Kidney capillary endothelial cell (primary cell): ENCODE results near the gene HES1.

ENCODE experiments used
- DNase-seq: peaks from one replicate; pipeline ENCODE4 v3.0.0-alpha.2; 2018; ENCODE audit warnings: low spot score

The HES1 gene

DNA sequence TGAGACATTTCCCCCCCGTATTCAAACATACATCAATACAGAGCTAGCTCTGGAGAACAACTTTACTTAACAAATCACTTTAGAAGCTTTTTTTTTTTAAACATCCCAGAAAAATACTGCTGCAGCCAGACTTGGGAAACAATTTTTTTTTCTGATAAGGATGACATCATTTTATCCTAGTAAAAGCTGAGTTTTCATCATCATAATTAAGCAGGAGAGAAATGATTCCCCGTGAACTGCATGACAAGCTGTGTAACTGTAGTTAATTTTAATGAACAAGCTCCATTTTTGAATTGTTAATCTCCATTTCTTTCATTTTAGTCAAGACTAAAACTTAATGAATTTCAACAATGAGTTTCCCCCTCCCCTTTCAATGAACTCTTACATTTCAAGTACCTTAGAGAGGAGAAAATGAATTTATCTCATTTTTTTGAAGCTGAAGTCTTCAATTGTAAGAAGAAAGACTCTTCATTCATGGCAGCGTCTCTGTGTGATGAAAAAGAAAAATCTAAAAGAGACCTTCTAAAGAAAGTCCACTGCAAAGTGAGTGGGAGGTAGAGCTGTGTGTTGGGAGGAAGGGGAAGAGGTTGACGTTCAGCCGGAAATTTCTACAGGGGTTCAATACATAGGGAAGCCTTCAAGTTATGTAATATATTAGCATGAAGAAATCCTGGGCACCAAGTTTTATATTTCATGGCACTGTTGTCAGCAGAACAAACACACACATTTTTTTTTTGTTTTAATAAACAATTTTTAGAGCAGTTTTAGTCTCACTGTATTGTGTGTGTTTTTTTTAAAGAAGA lies 31.7 kb downstream of the HES1 start:
- no peak for DNase-seq

DNA sequence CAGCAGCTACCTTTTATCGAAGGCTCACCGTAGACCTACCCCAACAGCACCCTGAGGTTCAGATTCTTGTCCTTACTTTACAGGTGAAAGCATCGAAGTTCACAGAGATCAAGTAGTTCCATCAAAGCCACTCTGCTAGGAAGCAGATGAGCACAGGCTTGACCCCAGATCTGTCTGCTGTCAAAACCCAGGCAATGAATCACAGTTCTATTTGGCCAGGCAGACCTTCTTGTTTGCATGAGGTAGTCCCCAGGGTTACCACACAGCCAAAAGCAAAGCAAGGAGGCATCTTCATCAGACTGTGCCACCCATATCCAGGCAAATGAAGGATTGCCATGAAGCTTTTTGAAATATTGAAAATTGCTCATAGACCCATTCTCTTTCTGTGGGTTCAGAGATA lies 33.0 kb downstream of the HES1 start:
- DNase-seq, result no peak

DNA sequence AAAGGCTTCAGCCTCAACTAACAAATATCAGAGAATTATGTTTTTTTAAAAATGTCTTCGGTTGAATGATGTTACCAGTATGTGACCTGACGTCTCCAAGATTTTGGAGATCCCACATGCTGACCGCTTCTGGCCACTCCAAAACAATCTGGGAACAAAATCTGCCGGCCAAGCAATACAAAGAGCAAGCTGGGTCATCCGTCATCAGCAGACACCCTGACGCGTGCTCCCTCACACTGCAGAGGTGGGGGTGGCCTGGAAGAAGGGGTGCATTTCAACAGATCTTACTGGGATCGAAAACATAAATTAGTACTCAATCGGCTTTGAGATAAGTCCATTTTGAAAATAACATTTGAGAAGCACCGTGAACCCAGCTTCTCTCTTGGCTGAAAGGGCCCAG lies 33.6 kb downstream of the HES1 start:
- DNase-seq, result no peak

DNA sequence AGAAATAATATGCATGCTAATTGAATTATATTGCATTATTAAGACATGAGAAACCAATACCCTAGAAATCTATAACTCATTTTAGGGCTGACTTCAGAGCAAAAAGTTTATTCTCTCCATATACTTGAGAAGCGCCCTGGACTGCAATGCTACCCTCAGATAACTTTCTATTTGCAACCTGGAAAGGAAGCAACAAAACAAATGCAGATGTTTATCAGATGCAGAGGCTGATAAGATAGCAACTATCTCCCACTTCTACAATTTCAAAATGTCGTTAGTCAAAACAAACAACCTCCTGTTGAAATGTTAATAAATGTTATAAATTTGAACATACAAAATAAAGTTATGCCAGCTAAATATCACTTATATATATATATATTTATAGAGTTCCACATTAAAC lies 34.8 kb downstream of the HES1 start:
- no peak for DNase-seq

DNA sequence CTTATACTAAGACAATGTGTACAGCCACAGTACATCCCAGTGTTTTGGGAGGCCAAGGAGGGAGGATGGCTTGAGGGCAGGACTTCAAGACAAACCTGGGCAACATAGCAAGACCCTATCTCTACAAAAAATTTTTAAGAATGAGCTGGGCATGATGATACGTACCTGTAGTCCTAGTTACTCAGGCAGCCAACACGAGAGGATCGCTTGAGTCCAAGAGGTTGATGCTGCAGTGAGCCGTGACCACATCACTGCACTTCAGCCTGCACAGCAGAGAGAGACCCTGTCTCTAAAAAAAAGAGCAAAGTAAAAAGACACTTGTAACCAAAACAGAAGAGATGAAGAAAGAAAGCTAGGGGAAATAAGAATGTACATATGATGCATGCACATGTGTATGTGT lies 38.5 kb downstream of the HES1 start:
- DNase-seq, result no peak

DNA sequence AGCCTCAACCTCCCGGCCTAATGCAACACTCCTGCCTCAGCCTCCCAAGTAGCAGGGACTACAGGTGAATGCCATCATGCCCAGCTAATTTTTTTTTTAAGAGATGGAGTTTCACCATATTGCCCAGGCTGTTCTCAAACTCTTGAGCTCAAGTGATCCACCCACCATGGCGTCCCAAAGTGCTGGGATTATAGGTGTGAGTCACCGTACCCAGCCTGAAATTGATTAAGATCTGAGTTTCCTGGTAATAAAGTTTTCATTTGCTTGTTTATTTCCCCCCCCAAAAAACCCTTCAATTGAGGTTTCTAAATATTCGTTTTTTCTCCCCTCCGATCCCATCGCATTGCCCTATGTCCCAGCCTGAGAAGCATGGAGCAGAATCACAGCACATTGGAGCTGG lies 39.0 kb downstream of the HES1 start:
- no peak for DNase-seq

DNA sequence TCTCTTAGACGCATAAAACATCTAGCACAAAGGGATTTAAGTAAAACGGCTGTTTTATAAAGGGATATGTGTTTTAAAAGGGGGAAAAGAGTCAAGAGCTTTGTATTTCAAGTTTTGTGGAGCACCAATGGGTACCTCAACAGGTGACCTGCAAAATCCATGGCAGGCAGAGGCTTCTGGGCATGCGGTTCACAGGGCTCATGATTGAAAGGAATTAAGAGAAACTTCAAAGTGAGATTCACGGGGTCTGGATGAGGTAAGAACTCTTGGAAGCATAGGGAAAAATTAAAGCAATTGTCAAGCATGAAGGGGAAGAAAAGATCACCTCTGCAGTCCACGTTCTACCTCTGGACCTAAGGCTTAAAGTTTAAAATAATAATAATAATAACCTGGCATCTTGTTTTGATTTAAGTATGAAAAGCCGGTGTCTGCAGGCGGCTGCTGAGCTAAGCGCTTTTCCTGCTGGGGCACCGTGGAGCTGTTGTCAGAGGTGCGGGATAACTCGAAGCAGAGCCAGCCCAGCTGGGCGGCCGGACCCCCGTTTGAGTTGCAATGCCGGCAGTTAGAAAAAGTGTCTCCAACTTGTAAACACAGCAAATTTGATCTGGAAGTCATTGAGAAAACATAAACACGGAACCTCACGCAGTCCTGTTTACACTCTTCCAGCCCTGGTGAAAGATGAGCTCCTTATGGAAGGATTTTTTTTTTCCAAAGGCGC lies 40.5 kb downstream of the HES1 start:
- DNase-seq, result no peak

DNA sequence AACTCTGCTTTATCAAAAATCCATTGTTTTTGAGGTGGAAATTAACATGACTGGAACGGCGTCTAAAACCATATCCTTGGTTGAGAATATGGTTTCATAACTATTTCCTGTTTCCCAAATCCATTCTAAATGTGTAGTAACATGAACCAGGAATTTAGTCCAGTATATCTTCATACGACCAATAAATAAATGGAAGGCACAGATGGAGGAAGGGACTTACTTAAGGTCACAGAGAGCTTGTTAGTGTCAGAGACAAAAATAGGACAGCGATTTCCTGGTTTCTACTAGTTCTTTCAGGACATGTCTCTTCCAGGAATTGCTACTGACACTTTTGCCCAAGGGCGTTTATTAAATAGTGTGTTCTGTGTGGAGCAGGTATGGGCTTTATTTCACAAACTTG lies 41.2 kb downstream of the HES1 start:
- no peak for DNase-seq

DNA sequence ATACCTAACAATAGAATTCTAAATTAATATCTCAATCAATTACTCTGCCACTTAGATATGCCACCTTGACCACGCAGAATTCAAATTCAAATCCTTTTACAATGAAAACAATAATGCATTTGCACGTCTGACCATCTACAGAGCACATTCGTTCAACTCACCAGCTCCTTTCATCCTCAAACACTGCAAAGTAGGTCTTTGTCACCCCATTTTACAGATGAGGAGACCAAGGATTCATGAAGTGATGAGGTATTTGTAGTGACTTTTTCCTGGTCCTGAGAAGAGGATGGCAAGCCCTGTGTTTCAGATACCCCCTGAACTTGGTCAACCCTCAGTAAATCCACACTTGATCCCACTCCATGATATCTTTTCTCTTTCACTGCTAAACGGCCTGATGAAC lies 42.2 kb downstream of the HES1 start:
- no peak for DNase-seq

DNA sequence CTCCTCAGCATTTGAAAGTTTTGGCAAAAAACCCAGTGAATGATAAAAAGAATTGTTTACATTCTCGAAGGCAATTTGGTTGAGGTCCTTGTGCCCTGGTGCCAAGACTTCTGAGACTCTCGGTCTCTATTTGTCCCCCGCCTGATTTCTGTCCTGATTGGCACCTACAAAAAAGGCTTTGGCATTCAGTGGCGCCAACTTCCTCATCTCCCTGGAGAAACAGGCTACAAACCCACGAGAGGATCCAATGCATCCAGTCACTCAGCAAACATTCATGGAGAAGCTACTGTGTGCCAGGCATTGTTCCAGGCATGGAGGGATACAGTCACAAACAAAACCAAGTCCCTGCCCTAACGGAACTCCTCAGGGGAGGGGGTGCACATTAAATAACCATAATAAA lies 42.7 kb downstream of the HES1 start:
- no peak for DNase-seq

DNA sequence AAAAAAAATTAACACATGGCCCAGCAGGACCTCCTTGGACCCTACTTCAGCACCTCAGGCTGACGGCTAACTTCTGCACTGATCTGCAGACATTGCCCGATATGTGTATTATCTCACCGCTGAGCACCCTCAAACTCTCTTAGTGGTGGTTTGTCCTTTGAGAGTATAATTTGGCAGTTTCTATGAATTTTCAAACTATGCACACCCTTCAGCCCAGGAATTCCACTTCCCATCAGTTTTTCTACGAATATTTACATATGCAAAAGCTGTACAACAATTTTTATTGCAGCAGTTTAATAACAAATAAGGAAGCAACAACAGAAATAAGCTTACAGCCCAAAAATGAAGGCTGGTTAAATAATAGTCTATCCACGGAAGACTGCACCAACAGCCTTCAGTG lies 44.6 kb downstream of the HES1 start:
- no peak for DNase-seq

DNA sequence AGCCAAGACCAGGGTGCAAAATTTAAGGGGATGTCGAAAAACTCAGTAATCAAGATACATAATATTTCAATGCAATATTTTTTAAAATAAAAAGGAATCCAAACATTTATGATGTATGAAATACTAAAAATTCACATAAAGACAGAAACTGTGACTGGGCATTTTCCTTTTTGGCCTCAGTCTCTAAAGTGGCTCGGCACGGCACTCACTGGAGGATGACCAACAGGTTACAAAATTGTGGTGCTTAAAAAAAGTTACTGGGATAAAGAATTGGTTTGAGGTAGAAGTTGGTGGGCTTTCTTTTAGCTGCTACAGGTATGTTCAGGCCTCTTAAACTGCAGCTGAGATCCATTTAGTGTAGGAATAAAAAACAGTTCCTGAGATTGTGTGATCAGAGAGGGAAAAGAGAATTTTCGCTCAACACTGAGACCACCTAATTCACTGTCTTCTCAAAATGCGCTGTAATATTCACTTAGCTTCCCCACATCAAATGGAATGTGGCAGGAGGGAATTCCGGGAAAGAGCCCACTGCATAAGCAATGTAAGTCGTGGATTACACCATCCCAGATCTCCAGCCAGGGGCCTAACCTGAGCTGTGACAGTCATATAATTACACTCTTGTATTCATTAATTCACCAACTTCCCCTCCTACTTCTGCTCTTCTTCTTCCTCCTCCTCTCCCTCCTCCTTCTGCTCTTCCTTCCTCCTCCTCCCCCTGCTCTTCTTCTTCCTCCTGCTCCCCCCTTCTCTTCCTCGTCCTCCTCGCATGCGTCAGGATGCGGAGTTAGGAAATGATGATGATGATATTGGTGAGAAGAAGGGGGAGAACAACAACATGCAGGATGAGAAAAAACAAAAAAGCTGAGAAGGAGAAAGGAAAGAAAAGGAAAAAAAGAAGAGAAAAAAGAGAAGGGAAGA lies 45.9 kb downstream of the HES1 start:
- DNase-seq, result no peak

DNA sequence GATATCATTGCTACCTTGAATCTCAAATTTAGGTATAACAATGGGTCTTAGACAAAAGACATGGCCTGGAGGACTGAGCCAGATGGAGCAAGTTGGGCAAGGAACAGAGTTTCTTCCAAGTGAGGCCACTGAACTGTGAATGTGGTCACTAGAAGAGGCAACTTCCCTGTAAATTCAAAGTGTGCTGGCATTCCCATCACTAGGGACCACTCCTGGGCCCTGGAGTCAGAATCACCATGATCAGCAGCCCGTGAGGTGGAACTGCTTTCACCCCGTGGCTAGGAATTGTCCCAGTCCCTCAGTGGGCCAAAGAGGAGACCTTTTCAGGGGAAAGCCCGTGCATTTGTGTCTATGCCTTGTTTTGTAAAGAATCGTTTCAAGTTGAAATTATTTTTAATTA lies 47.3 kb downstream of the HES1 start:
- DNase-seq, result no peak

DNA sequence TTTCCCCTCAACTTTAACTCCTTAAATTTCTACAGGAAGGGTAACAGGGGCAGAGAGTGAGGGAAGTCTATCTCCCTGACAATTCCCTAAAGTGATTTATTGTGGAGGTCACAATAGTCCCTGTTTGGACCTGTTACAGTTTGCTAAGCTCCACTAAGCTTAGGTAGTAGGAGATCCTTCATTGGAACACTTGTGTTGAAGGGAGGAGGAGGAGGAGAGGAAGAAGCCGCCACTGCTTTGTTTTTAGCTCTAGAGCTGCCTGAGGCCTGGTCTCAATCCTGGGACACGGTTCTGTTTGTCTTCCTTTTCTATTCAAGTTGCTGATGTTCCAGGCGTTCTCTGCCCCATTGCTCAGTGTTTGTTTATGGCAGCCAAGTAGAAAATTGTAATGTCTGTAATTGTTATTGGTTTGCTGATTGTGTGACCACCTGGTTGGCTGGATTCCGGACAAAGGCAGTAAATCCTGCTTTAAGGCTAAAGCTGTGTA lies 48.4 kb downstream of the HES1 start:
- DNase-seq, result no peak

DNA sequence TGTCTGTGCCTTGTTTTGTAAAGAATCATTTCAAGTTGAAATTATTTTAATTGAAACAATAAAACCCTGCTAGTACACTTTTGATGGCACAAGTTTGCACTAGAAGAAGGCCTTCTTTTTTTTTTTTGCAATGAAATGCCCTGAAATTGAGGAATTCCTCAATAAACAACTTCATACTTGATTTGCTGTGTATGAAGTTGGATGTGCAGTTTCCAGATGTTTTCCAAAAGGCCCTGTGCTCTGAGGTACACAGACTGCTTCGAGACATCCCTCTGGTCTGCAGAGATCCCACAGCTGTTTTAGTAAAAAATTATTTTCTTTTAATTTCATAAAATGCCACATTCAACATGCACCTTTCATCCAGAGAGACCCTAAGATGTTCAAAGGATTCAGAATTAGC lies 48.9 kb downstream of the HES1 start:
- no peak for DNase-seq

DNA sequence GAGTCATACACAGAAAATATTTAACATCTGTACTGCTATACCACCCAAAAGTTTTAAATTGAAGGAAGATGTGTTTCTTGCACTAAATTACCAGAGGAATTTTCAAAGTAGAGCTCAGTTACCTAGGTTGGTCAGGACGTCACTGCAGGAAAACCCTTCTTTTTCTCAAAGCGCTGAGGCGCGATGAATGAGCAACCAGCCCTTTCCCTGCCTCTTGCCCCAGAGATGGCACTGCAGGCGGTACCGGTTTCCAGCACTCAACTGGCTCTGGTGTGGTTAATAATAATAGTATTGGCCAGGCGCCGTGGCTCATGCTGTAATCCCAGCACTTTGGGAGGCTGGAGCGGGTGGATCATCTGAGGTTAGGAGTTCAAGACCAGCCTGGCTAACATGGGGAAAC lies 49.3 kb downstream of the HES1 start:
- no peak for DNase-seq

DNA sequence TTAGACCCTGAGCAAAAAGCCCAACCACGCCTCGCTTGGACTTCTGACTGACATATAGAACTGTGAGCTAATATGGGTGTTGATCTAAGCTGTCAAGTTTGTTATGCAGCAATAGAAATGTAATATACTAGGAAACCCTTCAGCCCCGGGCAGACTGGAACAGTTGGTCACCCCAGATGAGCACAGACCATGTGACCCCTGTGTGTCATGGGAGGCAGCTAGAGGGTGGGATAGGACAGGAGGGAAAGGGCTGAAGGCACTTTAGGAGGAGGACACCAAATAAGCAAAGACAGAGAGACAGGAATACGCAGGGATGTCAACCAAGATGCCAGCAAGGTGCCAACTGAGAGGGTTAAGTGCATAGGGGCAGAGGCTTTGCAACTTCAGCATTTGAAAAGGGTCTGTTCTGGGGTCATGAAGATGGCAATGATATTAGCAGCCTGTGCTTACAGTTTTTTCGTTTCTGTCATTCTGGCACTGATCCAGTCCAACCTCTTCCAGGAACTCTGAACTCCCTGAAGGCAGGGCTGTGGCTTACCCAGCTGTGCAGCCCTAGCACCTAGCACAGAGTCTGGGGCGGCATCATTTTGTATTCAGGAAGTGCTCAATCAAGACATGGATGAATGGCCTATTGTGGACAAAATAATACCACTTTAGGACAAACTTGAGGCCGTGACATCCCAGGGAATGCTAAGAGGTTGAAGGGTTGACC lies 51.4 kb downstream of the HES1 start:
- no peak for DNase-seq
